Activated effector memory CD4-positive, alpha-beta T cell treated with Interleukin-2 at 50 U/mL for 16 hours (primary cell): Measurements from ENCODE around the gene PEF1.

Source experiments
- DNase-seq: peaks from one replicate; pipeline ENCODE4 v3.0.0-alpha.2; 2020

PEF1 gene

GRCh38 chr1:31581821-31582810 is 62.6 kb downstream of the PEF1 start:
- DNase-seq: no peak

DNA sequence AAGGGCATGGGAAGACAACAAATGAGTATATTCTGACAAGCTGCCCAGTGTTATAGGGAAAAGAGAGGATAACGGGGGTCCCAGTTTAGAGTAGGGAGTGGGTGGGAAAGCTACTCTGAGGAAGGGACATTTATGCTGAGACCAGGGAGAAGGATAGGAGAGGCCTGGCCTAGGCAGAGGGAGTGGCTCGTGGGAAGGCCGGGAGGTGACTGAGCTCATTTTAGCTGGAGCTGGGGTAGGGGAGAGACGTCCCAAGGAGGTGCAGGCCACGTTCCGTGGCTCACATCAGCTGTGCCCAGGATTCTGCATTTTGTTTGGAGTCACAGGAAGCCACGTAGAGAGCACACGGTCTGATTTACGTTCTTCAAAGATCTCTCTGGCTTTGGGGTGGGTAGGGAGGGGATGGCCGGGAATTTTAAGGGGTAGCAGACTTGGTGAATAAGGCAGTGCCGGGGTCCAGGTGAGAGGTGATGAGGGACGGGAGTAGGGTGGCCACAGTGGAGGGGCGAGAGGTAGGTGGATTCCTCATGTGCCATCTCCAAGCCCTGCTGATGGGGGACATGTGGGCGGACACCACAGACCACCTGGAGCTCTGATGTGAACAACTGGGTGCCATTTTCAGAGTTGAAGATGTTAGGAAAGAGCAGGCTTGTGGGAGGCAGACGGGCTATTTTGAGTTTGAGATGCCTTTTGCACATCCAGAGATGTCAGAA is 63.6 kb downstream of the PEF1 start:
- no peak for DNase-seq

DNA sequence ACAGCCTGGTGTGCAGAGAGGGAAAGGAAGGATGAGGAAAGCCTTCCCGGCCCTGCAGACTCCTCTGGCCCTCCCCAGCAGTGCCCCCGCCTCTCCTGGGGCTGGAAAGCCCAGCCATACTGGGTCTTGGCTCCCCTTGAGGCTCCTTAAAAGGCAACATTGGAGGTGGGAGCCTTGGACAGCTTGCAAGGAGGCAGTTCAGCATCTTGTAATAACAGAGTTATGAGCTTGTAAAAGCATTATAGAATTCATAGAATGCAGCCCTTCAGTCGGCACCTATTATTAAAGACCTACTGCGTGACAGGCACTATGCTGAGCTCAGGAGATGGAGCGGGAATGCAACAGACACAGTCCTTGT is 64.2 kb downstream of the PEF1 start:
- DNase-seq: no peak
